Activated T-helper 1 cell treated with anti-CD3 and anti-CD28 coated beads, Interleukin-12 subunit alpha, Interleukin-12 subunit beta, Interleukin-2, Interleukin-4 antibody, amounts not matched to agents 30 ng/mL and 10 ng/mL and 1 ng/mL, durations not matched to agents 14 hours and 24 hours and 36 hours (primary cell): Measurements from ENCODE around the gene CGNL1. TPM values are rescaled to one million over a fixed set of nuclear protein-coding genes. Genes with fewer than 3 reads are reported as not detected.

Source experiments
- DNase-seq: peaks from one replicate; pipeline ENCODE4 v3.0.0; 2021; ENCODE audit warnings: low spot score
- H3K27ac Mint-ChIP-seq: one replicate; pipeline ENCODE4 v1.8.0; 2021; ENCODE audit warnings: mild to moderate bottlenecking, mixed read lengths
- H3K27me3 Mint-ChIP-seq: one replicate; pipeline ENCODE4 v1.8.0; 2022; ENCODE audit warnings: mild to moderate bottlenecking, moderate library complexity, mixed read lengths; ENCODE audit not compliant: insufficient read depth
- H3K36me3 Mint-ChIP-seq: one replicate; pipeline ENCODE4 v1.8.0; 2021; ENCODE audit warnings: low read depth, mixed read lengths
- H3K4me1 Mint-ChIP-seq: one replicate; pipeline ENCODE4 v1.8.0; 2021; ENCODE audit warnings: low read depth, mixed read lengths
- H3K4me3 Mint-ChIP-seq: one replicate; pipeline ENCODE4 v1.8.0; 2021; ENCODE audit warnings: mild to moderate bottlenecking, moderate library complexity, mixed read lengths
- H3K9me3 Mint-ChIP-seq: one replicate; pipeline ENCODE4 v1.8.0; 2021; ENCODE audit warnings: mixed read lengths
- intact Hi-C: fragments of 100-400 bp; cut with micrococcal nuclease; formaldehyde crosslinking; loops from one replicate; pipeline ENCODE4 v1.15.1; 2024
- total RNA-seq: library from RNA; stranded (reverse); gene quantifications from 2 replicates; pipeline ENCODE4 v1.2.3, GENCODE V29; 2022

The CGNL1 gene
- total RNA-seq, 1 donor from 2014 or later, result not detected

- no peak overlapping the region for H3K4me3 Mint-ChIP-seq
- peaks cover 23% of the 10 kb centered on the region for H3K27me3 Mint-ChIP-seq
- intact Hi-C loops, result no loop called here
- no peak for DNase-seq
- no peaks in the 10 kb centered on the region for H3K36me3 Mint-ChIP-seq
- peaks cover 4% of the 10 kb centered on the region for H3K4me1 Mint-ChIP-seq
- H3K9me3 Mint-ChIP-seq, result peaks cover 14% of the 10 kb centered on the region
- no peak overlapping the region for H3K27ac Mint-ChIP-seq
These were observed 205.8 kb downstream of the CGNL1 start for GRCh38 chr15:57582090-57582489.

GRCh38 chr15:57583282-57583681, 207.0 kb downstream of the CGNL1 start:
- H3K9me3 Mint-ChIP-seq, result peaks cover 14% of the 10 kb centered on the region

DNA sequence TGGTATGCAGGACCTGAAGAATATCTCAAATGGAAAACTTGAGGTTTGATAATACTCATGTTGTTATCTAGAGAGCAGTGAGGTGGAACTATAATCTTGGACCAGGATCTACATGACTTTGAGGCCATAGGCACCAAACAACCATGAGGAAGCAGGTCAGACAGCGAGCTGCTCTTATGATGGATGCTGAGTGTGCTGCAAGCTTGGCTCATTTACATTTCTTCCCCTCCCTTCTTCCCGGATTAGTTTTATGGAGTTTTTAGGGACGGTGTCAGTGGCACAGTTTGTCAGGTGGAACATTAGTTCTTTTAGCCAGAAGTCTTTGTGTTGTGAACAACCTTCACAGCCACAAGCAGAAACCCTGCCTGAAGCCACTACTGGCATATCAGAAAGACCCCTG, 207.4 kb downstream of the CGNL1 start:
- no peaks in the 10 kb centered on the region for H3K36me3 Mint-ChIP-seq
- H3K4me3 Mint-ChIP-seq, result no peak overlapping the region
- H3K9me3 Mint-ChIP-seq, result peaks cover 14% of the 10 kb centered on the region
- peaks cover 18% of the 10 kb centered on the region for H3K27me3 Mint-ChIP-seq
- intact Hi-C loops, result no loop called here
- H3K27ac Mint-ChIP-seq, result no peak overlapping the region
- H3K4me1 Mint-ChIP-seq, result peaks cover 14% of the 10 kb centered on the region
- DNase-seq, result no peak

More at GRCh38 chr15:57583282-57583681, 207.0 kb downstream of the CGNL1 start:
- Mint-ChIP-seq H3K4me1 (peaks cover 14% of the 10 kb centered on the region), H3K4me3 (no peak overlapping the region), H3K27ac (no peak overlapping the region), H3K27me3 (peaks cover 17% of the 10 kb centered on the region), H3K36me3 (no peaks in the 10 kb centered on the region)
- intact Hi-C loops, result no loop called here
- DNase-seq, result no peak

DNA sequence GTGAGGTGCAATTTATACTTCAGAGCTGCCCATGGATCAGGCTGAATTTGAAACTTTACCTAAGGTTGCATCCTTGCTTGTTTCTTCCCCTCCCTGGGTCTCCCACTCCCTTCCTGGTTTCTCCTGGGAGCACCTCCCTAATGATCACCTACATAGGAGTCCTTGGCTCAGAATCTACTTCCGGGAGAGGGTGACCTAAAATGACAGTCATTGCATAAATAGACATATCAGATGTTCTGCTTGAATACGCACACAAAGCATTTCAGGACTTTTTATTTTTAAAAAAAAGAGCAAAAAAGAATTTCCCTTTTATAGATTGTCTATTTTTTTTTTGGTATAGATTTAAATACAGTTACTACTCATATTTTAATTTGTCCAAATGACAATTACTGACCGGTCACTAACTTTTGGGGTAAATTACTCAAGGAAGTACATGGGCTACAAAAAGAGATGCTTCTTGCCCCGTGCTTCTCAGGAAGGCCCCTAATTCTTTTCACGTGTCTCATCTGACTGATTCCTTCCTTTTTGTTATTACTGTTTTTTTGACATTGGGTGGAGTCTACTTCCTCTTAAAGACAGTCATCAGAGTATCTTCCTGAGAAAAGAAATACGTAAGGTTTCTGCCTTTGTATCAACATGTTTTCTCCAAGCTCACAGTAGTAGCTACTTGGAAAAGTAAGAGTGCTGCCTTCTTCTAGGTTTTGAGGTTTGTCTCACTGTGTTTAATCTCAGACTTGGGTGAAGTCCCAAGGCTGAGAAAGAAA, 210.5 kb downstream of the CGNL1 start:
- intact Hi-C loops, result loop anchor here (1.0 kb wide), 1 partner anchor 26 kb away; no protein-coding TSS in a partner anchor
- Mint-ChIP-seq H3K36me3 (peaks cover 2% of the 10 kb centered on the region), H3K27ac (no peak overlapping the region), H3K27me3 (peaks cover 34% of the 10 kb centered on the region), H3K4me3 (no peak overlapping the region), H3K4me1 (peaks cover 14% of the 10 kb centered on the region), H3K9me3 (peaks cover 14% of the 10 kb centered on the region)
- no peak for DNase-seq

DNA sequence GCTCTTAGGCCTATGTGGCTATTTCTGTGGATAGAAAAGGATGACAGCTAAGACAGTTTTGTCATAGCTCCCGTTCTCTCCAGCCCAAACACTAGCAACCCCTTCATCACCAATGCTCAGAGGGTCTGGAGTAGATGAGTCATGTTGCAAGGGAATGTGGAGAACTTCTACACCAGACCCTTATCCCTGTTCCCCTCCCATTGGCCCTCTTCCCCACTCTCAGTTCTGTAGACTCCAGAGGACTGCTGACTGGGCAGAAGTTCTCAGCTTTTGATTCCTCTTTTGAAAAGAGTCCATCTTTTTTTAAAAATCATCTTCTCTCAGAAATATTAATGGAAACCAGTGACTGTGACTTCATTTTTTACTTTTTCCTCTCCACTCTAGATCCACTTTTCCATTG, 213.0 kb downstream of the CGNL1 start:
- peaks cover 2% of the 10 kb centered on the region for H3K36me3 Mint-ChIP-seq
- H3K4me1 Mint-ChIP-seq, result peaks cover 14% of the 10 kb centered on the region
- no peaks in the 10 kb centered on the region for H3K9me3 Mint-ChIP-seq
- no peak overlapping the region for H3K4me3 Mint-ChIP-seq
- no peak for DNase-seq
- H3K27me3 Mint-ChIP-seq, result peaks cover 46% of the 10 kb centered on the region
- no peak overlapping the region for H3K27ac Mint-ChIP-seq
- intact Hi-C loops, result no loop called here

- Mint-ChIP-seq H3K4me1 (peaks cover 14% of the 10 kb centered on the region), H3K4me3 (no peak overlapping the region), H3K27me3 (peaks cover 47% of the 10 kb centered on the region), H3K27ac (no peak overlapping the region), H3K36me3 (peaks cover 2% of the 10 kb centered on the region), H3K9me3 (no peaks in the 10 kb centered on the region)
- intact Hi-C loops, result no loop called here
- DNase-seq, result no peak
These were observed 213.4 kb downstream of the CGNL1 start for GRCh38 chr15:57589754-57590153.

- DNase-seq, result no peak
- peaks cover 2% of the 10 kb centered on the region for H3K36me3 Mint-ChIP-seq
- H3K27ac Mint-ChIP-seq, result no peak overlapping the region
- peak overlapping the region; percentile 57 for H3K4me3 Mint-ChIP-seq
- peaks cover 48% of the 10 kb centered on the region for H3K27me3 Mint-ChIP-seq
- intact Hi-C loops, result no loop called here
- peaks cover 14% of the 10 kb centered on the region for H3K4me1 Mint-ChIP-seq
- no peaks in the 10 kb centered on the region for H3K9me3 Mint-ChIP-seq
These were observed 215.0 kb downstream of the CGNL1 start for GRCh38 chr15:57591237-57591821.

- Mint-ChIP-seq H3K36me3 (peaks cover 2% of the 10 kb centered on the region), H3K9me3 (no peaks in the 10 kb centered on the region), H3K4me3 (peak within 1 kb of the TSS; percentile 57), H3K27me3 (peaks cover 48% of the 10 kb centered on the region), H3K4me1 (peaks cover 12% of the 10 kb centered on the region), H3K27ac (no peak within 1 kb of the TSS)
- intact Hi-C loops, result no loop called here
- DNase-seq, result peak; percentile 7
These were observed 215.6 kb downstream of the CGNL1 start, which contains the start of gene MYZAP for GRCh38 chr15:57591822-57592367. Gene MYZAP, plus strand, starts transcription at chr15:57591904. Its CDS starts 131 bp downstream, at chr15:57592035.

GRCh38 chr15:57592426-57592825, 216.1 kb downstream of the CGNL1 start:
- DNase-seq, result no peak
- no peaks in the 10 kb centered on the region for H3K9me3 Mint-ChIP-seq
- H3K27ac Mint-ChIP-seq, result no peak overlapping the region
- H3K27me3 Mint-ChIP-seq, result peaks cover 48% of the 10 kb centered on the region
- peaks cover 7% of the 10 kb centered on the region for H3K4me1 Mint-ChIP-seq
- peaks cover 2% of the 10 kb centered on the region for H3K36me3 Mint-ChIP-seq
- intact Hi-C loops, result no loop called here
- H3K4me3 Mint-ChIP-seq, result peak overlapping the region; percentile 38

DNA sequence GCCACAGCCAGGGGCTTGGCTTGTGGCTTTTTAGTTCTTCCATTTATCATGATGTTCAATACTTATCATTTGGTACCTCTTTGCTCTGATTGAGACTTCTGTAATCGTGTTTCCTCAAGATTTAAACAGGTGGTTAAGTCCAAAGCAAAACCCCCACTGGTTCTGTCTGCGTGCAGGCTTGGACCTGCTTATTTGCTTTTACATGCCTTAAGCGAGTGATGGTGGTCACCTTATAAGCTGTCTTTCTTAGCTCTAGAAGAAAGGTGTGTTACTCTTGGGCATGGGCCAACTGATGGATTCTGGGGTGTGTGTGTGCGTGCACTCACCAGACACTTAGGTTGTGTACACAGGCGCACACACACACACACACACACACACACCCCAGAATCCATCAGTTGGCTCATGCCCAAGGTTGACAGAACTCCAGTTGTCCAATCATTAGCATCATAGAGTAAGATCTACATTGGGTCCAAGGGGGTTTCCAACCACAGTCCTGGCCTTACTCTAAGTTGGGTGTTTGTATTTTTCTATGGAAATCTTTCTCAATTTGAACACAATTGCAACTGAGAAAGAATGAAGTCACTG, 216.6 kb downstream of the CGNL1 start:
- DNase-seq, result no peak
- H3K27ac Mint-ChIP-seq, result no peak overlapping the region
- H3K4me3 Mint-ChIP-seq, result peak overlapping the region; percentile 38
- H3K4me1 Mint-ChIP-seq, result peaks cover 2% of the 10 kb centered on the region
- intact Hi-C loops, result no loop called here
- H3K9me3 Mint-ChIP-seq, result no peaks in the 10 kb centered on the region
- H3K36me3 Mint-ChIP-seq, result peaks cover 2% of the 10 kb centered on the region
- H3K27me3 Mint-ChIP-seq, result peaks cover 48% of the 10 kb centered on the region

GRCh38 chr15:57594479-57594878, 218.2 kb downstream of the CGNL1 start:
- Mint-ChIP-seq H3K9me3 (no peaks in the 10 kb centered on the region), H3K27ac (no peak overlapping the region), H3K36me3 (peaks cover 2% of the 10 kb centered on the region), H3K4me3 (no peak overlapping the region), H3K4me1 (no peaks in the 10 kb centered on the region), H3K27me3 (peaks cover 40% of the 10 kb centered on the region)
- no peak for DNase-seq
- intact Hi-C loops, result no loop called here

DNA sequence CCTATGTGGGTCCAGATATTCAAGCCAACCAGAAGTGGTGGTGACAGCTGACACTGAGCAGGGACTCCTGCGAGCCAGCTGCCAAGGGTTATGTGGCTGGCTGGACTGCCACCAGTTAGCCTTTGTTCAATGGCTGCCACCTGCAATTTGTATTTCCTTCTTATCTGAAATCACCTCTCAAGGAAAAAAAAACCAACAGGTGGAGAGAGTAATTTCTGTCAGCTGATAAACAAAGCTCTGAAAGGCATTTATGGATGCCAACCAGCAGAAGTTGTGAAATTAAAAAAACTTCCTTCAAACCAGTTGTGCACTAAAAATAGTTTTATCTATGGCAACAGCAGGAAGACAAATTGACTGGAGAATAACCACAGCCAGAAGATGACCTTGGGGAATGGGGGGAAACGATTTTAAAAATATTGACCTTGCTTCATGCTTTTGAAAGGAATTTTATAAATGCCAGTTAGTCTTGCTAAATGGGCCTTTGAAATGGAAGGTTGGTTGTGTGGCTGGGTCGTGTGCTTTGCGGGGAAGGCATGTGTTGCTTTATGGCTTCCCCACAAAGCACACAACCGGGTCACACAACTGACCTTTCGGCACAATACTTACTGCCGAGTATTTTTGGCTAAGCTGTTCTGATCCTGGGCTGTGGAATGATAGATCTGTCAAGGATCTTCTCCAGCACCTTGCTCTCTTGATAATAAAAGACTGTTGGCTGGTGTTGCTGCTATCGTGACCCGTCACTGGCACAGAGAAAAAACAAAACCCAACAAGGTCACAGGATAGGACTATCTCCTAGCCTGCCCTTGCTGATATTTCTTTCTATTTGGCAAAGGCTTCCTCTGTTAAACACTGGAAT, 218.9 kb downstream of the CGNL1 start:
- no peak overlapping the region for H3K4me3 Mint-ChIP-seq
- peaks cover 33% of the 10 kb centered on the region for H3K27me3 Mint-ChIP-seq
- DNase-seq, result no peak
- intact Hi-C loops, result no loop called here
- H3K4me1 Mint-ChIP-seq, result no peaks in the 10 kb centered on the region
- H3K9me3 Mint-ChIP-seq, result no peaks in the 10 kb centered on the region
- H3K36me3 Mint-ChIP-seq, result no peaks in the 10 kb centered on the region
- H3K27ac Mint-ChIP-seq, result no peak overlapping the region
